ENCODE data around the gene MBOAT2. TPM values are rescaled to one million over a fixed set of nuclear protein-coding genes. Genes with fewer than 3 reads are reported as not detected.

MBOAT2 gene
- total and polyA plus RNA-seq, 2 of the 13 experiments (the other 11 are each of a cell fraction or from before 2014, with no cell fraction given): 0.11 to 0.36 TPM

DNA sequence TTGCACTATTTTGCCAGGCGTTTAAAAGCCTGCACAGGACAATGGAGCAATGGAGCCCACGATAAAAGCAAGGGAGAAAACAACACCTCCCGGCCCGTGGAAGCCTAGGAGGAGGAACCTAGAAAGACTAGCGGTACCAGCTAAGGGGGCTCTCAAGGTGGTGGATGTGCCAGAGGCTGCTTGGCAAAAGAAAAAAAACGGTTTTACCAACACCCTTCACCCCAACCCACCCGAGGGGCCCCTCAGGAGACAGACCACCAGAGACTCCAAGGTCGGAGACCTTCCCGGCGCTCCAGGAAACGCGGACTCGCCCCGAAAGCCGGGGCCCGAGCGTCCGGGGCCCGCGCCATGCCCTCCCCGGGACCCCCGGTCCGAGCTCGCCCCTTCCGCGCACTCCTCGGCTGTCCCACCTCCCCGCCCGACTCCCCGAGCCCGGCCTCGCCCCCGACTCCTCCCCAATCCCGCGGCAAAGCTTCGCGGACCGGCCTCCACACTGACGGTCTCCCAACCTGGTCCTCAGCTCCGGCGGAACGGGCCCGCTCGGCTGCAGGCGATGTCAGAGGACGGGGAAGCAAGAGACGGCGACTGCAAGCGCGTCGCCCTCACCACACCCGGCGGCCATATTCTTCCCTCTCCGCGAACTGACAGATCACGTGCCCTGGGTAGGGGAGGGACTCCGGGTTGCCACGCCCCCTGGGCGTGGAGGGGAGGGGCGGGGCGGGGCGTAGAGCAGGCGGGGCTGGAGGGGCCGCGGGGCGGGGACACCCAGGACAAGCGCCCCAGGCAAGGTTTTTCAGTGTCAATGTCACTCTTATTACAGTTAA lies 166.3 kb downstream of the MBOAT2 start, which contains the start of gene KIDINS220 (continued):
- TF ChIP-seq ELF3 (CRISPR knock-in tag; IDR thresholded peaks at IDR 0.05) (no peak), ZNF569 (CRISPR knock-in tag; IDR thresholded peaks at IDR 0.05; ENCODE audit: borderline replicate concordance) (0 out of 2 replicates have a peak, but pooled peaks have one; percentile 60), CAMTA2 (CRISPR knock-in tag; IDR thresholded peaks at IDR 0.05; ENCODE audit: borderline replicate concordance) (peak; percentile 66; the same call in 1 of the 2 replicates), THAP11 (CRISPR knock-in tag; IDR thresholded peaks at IDR 0.05) (peak; percentile 46; the same call in 1 of the 2 replicates), ZNF143 (CRISPR knock-in tag; IDR thresholded peaks at IDR 0.05) (no peak), REPIN1 (CRISPR knock-in tag; IDR thresholded peaks at IDR 0.05; ENCODE audit: borderline replicate concordance, low read depth) (peak; percentile 80; the same call in 1 of the 2 replicates), ZC3H13 (CRISPR knock-in tag; IDR thresholded peaks at IDR 0.05) (0 out of 2 replicates have a peak, but pooled peaks have one; percentile 62), ZNF33A (CRISPR knock-in tag; IDR thresholded peaks at IDR 0.05; ENCODE audit: borderline replicate concordance) (0 out of 2 replicates have a peak, but pooled peaks have one; percentile 32), ZNF7 (CRISPR knock-in tag; IDR thresholded peaks at IDR 0.05) (no peak), ZNF768 (CRISPR knock-in tag; IDR thresholded peaks at IDR 0.05) (peak; percentile 28; the same call in 1 of the 2 replicates), MED13 (CRISPR knock-in tag; IDR thresholded peaks at IDR 0.05) (0 out of 2 replicates have a peak, but pooled peaks have one; percentile 22), ZNF160 (CRISPR knock-in tag; IDR thresholded peaks at IDR 0.05) (0 out of 2 replicates have a peak, but pooled peaks have one; percentile 49), IRF2 (CRISPR knock-in tag; IDR thresholded peaks at IDR 0.05) (peak; percentile 70), MYC (CRISPR knock-in tag; IDR thresholded peaks at IDR 0.05; ENCODE audit: borderline replicate concordance) (peak; percentile 53; the same call in 1 of the 2 replicates), SMAD9 (CRISPR knock-in tag; IDR thresholded peaks at IDR 0.05) (0 out of 2 replicates have a peak, but pooled peaks have one; percentile 20), ZNF672 (CRISPR knock-in tag; IDR thresholded peaks at IDR 0.05) (0 out of 2 replicates have a peak, but pooled peaks have one; percentile 34), KDM5B (CRISPR knock-in tag; IDR thresholded peaks at IDR 0.05; ENCODE audit: borderline replicate concordance) (peak; percentile 86; the same call in 1 of the 2 replicates), SP140L (CRISPR knock-in tag; IDR thresholded peaks at IDR 0.05; ENCODE audit: borderline replicate concordance) (no peak)
- TF ChIP-seq, protein P1, sequence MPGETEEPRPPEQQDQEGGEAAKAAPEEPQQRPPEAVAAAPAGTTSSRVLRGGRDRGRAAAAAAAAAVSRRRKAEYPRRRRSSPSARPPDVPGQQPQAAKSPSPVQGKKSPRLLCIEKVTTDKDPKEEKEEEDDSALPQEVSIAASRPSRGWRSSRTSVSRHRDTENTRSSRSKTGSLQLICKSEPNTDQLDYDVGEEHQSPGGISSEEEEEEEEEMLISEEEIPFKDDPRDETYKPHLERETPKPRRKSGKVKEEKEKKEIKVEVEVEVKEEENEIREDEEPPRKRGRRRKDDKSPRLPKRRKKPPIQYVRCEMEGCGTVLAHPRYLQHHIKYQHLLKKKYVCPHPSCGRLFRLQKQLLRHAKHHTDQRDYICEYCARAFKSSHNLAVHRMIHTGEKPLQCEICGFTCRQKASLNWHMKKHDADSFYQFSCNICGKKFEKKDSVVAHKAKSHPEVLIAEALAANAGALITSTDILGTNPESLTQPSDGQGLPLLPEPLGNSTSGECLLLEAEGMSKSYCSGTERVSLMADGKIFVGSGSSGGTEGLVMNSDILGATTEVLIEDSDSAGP (CRISPR knock-in tag; IDR thresholded peaks at IDR 0.05; ENCODE audit: borderline replicate concordance): peak; percentile 74
- TF ChIP-seq, protein P2, sequence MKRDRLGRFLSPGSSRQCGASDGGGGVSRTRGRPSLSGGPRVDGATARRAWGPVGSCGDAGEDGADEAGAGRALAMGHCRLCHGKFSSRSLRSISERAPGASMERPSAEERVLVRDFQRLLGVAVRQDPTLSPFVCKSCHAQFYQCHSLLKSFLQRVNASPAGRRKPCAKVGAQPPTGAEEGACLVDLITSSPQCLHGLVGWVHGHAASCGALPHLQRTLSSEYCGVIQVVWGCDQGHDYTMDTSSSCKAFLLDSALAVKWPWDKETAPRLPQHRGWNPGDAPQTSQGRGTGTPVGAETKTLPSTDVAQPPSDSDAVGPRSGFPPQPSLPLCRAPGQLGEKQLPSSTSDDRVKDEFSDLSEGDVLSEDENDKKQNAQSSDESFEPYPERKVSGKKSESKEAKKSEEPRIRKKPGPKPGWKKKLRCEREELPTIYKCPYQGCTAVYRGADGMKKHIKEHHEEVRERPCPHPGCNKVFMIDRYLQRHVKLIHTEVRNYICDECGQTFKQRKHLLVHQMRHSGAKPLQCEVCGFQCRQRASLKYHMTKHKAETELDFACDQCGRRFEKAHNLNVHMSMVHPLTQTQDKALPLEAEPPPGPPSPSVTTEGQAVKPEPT (CRISPR knock-in tag; IDR thresholded peaks at IDR 0.05; ENCODE audit: low read depth): no peak
- TF ChIP-seq, protein P3, sequence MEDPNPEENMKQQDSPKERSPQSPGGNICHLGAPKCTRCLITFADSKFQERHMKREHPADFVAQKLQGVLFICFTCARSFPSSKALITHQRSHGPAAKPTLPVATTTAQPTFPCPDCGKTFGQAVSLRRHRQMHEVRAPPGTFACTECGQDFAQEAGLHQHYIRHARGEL (CRISPR knock-in tag; IDR thresholded peaks at IDR 0.05): no peak
- TF ChIP-seq, protein P4, sequence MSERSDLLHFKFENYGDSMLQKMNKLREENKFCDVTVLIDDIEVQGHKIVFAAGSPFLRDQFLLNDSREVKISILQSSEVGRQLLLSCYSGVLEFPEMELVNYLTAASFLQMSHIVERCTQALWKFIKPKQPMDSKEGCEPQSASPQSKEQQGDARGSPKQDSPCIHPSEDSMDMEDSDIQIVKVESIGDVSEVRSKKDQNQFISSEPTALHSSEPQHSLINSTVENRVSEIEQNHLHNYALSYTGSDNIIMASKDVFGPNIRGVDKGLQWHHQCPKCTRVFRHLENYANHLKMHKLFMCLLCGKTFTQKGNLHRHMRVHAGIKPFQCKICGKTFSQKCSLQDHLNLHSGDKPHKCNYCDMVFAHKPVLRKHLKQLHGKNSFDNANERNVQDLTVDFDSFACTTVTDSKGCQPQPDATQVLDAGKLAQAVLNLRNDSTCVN (CRISPR knock-in tag; IDR thresholded peaks at IDR 0.05; ENCODE audit: borderline replicate concordance): peak; percentile 85

Measured in HepG2 (cell line).